ENCODE results near the gene LMBR1.

- TF ChIP-seq CTCF (IDR thresholded peaks at IDR 0.05; ENCODE audit: borderline replicate concordance, extremely low read depth, low read length, poor library complexity, severe bottlenecking) (no peak), EZH2 (IDR thresholded peaks at IDR 0.05; ENCODE audit: borderline replicate concordance, low read depth, low read length, severe bottlenecking) (no peak)
These were observed 140.4 kb downstream of the LMBR1 start for GRCh38 chr7:156752367-156753228.
